ENCODE data around the gene VPS16. TPM values are rescaled to one million over a fixed set of nuclear protein-coding genes. Genes with fewer than 3 reads are reported as not detected.

Gene VPS16
- total and polyA plus RNA-seq, 7 donors = 19.4 to 37.6 (median 21.6) TPM

DNA sequence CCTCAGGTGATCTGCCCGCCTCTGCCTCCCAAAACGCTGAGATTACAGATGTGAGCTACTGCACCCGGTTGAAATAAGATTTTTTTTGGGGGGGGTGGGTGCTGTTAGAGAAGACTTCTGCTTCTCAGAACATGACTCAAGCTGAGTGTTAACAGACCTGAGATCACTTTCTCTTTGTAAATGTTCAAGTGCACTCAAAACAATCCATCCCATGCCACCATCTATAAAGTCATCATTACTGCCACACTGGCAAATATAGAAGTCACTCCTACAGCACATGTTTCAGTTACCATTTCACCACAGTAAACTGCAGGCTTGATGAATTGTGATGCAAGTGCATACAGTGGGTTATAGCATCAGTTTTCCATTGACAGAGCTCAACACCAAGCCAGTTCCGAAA, 9.0 kb downstream of the VPS16 start:
- DNase-seq = no peak
- intact Hi-C loops (cut with DNase I) = loop anchor here (10.0 kb wide), 1 partner anchor 155 kb away; the partner anchor contains the start of gene EBF4
- no peaks in the 10 kb centered on the region for H3K27me3 ChIP-seq
- H3K9me3 ChIP-seq = no peaks in the 10 kb centered on the region
- no peak overlapping the region for H3K27ac ChIP-seq
- no peaks in the 10 kb centered on the region for H3K36me3 ChIP-seq
- 91 to 92% methylated on average over 4 of the region's 4 CpGs for WGBS, 2 donors
- TF ChIP-seq, protein P1, sequence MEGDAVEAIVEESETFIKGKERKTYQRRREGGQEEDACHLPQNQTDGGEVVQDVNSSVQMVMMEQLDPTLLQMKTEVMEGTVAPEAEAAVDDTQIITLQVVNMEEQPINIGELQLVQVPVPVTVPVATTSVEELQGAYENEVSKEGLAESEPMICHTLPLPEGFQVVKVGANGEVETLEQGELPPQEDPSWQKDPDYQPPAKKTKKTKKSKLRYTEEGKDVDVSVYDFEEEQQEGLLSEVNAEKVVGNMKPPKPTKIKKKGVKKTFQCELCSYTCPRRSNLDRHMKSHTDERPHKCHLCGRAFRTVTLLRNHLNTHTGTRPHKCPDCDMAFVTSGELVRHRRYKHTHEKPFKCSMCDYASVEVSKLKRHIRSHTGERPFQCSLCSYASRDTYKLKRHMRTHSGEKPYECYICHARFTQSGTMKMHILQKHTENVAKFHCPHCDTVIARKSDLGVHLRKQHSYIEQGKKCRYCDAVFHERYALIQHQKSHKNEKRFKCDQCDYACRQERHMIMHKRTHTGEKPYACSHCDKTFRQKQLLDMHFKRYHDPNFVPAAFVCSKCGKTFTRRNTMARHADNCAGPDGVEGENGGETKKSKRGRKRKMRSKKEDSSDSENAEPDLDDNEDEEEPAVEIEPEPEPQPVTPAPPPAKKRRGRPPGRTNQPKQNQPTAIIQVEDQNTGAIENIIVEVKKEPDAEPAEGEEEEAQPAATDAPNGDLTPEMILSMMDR (IDR thresholded peaks at IDR 0.05) = no peak
- TF ChIP-seq POLR2AphosphoS5 (IDR thresholded peaks at IDR 0.05) (no peak), EP300 (IDR thresholded peaks at IDR 0.05) (no peak), POLR2A (IDR thresholded peaks at IDR 0.05) (no peak)
- H3K4me3 ChIP-seq = no peak overlapping the region
- H3K4me1 ChIP-seq = peaks cover 0 to 6% (median 3%) of the 10 kb centered on the region in 4 donors

DNA sequence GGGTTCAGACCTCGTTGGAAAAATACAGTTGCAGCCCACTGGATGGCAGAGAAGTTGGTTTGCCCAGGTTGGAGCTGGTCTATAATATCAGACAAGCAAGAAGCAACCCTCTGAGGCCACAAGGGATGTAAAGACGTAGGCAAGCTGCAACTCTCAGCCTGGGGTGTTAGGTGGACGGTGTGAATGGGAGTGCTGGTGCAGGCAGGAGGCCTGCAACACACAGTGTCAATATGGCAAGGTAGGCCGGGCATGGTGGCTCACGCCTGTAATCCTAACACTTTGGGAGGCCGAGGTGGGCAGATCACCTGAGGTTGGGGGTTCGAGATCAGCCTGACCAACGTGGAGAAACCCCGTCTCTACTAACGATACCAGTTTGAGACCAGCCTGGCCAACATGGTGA, 10.5 kb downstream of the VPS16 start:
- TF ChIP-seq POLR2AphosphoS5 (IDR thresholded peaks at IDR 0.05) = no peak
- TF ChIP-seq, protein P1 (IDR thresholded peaks at IDR 0.05) = no peak
- no peak for TF ChIP-seq EP300 (IDR thresholded peaks at IDR 0.05)
- TF ChIP-seq POLR2A (IDR thresholded peaks at IDR 0.05) = no peak
- Histone ChIP-seq H3K27ac (no peak overlapping the region), H3K9me3 (no peaks in the 10 kb centered on the region), H3K27me3 (no peaks in the 10 kb centered on the region), H3K36me3 (no peaks in the 10 kb centered on the region), H3K4me1 (peaks cover 0 to 6% (median 3%) of the 10 kb centered on the region in 4 donors), H3K4me3 (no peak overlapping the region)
- 93 to 94% methylated on average over 10 of the region's 10 CpGs for WGBS, 2 donors
- intact Hi-C loops (cut with DNase I) = no loop called here
- DNase-seq = no peak

DNA sequence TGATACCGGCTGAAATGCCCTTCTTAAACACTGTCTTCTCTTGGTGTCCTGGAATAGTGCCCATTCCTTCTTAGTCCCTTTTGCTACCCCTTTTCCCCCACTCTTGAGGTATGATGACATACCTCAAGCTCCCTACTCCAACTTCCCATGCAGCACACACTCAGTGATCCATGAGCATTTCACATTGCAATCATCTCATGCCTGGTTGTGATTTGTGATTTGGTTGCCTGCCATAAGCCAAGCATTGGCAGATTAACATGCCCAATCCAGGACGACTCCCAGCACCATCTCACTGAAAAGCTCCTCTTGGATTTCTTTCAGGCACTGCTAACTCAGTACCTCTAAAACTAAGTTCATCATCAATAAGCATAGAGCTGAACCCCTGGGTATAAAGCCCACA, 18.0 kb downstream of the VPS16 start:
- WGBS, 2 donors = 91 to 95% methylated on average over 2 of the region's 2 CpGs
- no peak overlapping the region for H3K27ac ChIP-seq
- peaks cover 18 to 29% (median 22%) of the 10 kb centered on the region in 4 donors for H3K36me3 ChIP-seq
- no peaks in the 10 kb centered on the region for H3K4me1 ChIP-seq
- no peak for TF ChIP-seq POLR2A (IDR thresholded peaks at IDR 0.05)
- TF ChIP-seq POLR2AphosphoS5 (IDR thresholded peaks at IDR 0.05) = no peak
- TF ChIP-seq, protein P1 (IDR thresholded peaks at IDR 0.05) = no peak
- TF ChIP-seq EP300 (IDR thresholded peaks at IDR 0.05) = no peak
- intact Hi-C loops (cut with DNase I) = no loop called here
- DNase-seq = no peak
- no peaks in the 10 kb centered on the region for H3K27me3 ChIP-seq
- H3K9me3 ChIP-seq = no peaks in the 10 kb centered on the region
- H3K4me3 ChIP-seq = no peak overlapping the region

DNA sequence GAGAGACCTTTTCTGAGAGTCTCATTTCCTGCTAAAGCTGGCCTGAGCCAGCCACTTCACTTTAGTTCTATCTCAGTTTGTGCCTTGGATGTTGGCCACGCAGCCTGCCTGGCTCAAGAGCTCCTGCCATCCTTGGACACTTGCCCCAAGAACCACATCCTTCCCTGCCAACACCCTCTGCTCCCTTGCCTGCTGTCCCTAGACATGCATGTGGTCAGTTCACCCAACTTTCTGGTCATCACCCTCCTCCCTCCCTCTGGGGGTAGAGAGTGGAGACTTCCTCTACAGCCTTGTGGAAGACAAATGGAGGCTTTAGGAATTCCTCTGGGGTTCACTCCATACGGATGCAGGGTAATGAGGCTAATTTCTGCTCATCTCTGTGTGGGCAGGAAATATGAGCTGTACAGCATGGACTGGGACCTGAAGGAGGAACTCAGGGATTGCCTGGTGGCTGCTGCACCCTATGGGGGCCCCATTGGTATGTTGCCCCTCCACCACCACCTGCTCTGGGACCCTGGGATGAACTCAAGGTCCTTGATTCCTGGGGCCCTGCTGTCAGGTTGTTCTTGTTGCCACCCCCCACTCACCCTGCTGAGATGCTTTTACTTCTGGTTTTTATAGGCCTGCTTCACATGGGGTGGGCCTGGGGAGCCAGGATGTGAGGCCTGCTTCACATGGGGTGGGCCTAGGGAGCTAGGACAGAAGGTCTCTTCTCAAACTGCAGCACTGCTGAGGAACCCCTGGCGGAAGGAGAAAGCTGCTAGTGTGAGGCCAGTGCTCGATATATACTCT, 19.0 kb downstream of the VPS16 start:
- H3K9me3 ChIP-seq = no peaks in the 10 kb centered on the region
- H3K36me3 ChIP-seq = peaks cover 18 to 39% (median 29%) of the 10 kb centered on the region in 4 donors
- H3K27me3 ChIP-seq = no peaks in the 10 kb centered on the region
- WGBS, 2 donors = 90 to 91% methylated on average over 4 of the region's 4 CpGs
- no peak overlapping the region for H3K4me3 ChIP-seq
- TF ChIP-seq, protein P1 (IDR thresholded peaks at IDR 0.05) = no peak
- no peak for TF ChIP-seq POLR2A (IDR thresholded peaks at IDR 0.05)
- TF ChIP-seq EP300 (IDR thresholded peaks at IDR 0.05) = no peak
- no peak overlapping the region for H3K27ac ChIP-seq
- DNase-seq = no peak
- no peaks in the 10 kb centered on the region for H3K4me1 ChIP-seq
- intact Hi-C loops (cut with DNase I) = no loop called here

All from sigmoid colon (tissue), 7 donors.